DOHH2 (cell line): Measurements from ENCODE around the gene MUC21.

Experiments
- CTCF ChIP-seq: fragments of 200-600 bp; sonication (generic); IDR thresholded peaks from one replicate; pipeline ENCODE4 v1.5.1; 2014; ENCODE audit warnings: antibody characterized with exemption, mild to moderate bottlenecking, low read depth, low read length; ENCODE audit not compliant: poor library complexity, severe bottlenecking
- EZH2phosphoT487 ChIP-seq: fragments of 200-600 bp; sonication (generic); IDR thresholded peaks from 2 replicates; pipeline ENCODE4 v1.6.1; 2017; ENCODE audit warnings: borderline replicate concordance, mild to moderate bottlenecking, antibody characterized with exemption, low read length, moderate library complexity, mixed read lengths

DNA sequence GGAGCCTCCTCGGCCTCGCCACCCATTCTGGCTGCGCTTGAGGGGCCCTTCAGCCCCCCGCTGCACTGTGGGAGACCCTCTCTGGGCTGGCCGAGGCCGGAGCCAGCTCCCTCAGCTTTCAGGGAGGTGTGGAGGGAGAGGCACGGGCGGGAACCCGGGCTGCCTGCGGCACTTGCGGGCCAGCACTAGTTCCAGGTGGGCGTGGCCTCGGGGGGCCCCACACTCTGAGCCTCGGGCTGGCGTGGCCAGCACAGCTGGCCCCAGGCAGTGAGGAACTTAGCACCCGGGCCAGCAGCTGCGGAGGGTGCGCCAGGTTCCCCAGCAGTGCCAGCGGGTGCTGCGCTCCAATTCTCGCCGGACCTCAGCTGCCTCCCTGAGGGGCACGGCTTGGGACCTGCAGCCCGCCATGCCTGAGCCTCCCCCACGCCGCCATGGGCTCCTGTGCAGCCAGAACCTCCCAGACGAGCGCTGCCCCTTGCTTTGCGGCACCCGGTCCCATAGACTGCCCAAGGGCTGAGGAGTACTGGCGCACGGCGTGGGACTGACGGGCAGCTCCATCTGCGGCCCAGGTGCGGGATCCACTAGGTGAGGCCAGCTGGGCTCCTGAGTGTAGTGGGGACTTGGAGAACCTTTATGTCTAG, 33.3 kb downstream of the MUC21 start:
- TF ChIP-seq CTCF (no peak), EZH2phosphoT487 (no peak)
